ENCODE results near the gene C17orf50.

C17orf50 gene

DNA sequence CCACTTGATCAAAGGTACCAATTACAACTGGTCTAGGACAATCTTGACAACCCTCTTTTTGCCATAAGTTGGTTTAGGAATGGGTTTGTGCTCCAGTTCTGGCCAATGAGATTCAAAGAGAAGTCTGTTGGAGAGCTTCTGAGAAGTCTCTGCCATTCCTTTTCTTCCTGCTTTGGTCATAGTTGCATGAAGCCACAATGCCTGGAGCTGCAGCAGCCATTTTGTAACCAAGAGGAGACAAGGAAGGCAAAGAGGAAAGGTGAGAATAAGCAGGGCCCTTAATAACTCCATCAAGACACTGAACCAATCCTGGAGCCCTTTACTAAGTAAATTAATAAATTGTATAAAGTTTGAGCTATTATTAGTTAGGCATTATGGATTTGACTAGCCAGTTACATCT lies 3.4 kb upstream of the C17orf50 start:
- Histone ChIP-seq H3K27ac (no peak overlapping the region), H3K27me3 (ENCODE audit: insufficient read depth, low read depth, severe bottlenecking) (no peaks in the 10 kb centered on the region), H3K9me3 (ENCODE audit: severe bottlenecking) (no peaks in the 10 kb centered on the region), H3K36me3 (no peaks in the 10 kb centered on the region), H3K4me3 (ENCODE audit: low read depth, low read length) (no peak overlapping the region)
- DNase-seq: no peak
- TF ChIP-seq, protein P1, sequence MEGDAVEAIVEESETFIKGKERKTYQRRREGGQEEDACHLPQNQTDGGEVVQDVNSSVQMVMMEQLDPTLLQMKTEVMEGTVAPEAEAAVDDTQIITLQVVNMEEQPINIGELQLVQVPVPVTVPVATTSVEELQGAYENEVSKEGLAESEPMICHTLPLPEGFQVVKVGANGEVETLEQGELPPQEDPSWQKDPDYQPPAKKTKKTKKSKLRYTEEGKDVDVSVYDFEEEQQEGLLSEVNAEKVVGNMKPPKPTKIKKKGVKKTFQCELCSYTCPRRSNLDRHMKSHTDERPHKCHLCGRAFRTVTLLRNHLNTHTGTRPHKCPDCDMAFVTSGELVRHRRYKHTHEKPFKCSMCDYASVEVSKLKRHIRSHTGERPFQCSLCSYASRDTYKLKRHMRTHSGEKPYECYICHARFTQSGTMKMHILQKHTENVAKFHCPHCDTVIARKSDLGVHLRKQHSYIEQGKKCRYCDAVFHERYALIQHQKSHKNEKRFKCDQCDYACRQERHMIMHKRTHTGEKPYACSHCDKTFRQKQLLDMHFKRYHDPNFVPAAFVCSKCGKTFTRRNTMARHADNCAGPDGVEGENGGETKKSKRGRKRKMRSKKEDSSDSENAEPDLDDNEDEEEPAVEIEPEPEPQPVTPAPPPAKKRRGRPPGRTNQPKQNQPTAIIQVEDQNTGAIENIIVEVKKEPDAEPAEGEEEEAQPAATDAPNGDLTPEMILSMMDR (IDR thresholded peaks at IDR 0.05; ENCODE audit: low read depth, low read length): no peak

DNA sequence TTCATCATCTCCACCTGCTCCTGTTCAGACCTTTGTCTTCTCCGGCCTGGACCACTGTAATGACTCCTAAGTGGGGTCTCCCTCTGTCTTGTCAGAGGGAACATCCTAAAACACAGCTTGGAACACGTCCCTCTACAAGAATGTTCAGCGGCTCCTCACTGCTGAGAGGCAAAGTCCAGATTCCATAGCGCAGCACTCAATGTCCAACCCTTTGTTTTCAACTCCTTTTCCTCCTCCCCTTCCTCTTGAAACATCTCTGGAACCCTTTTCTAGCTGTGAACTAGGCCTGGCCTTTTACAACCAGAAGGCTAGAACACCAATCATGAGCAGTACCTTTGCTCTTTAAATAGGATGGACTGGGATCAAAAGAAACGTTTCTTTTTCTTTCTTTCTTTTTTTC lies 914 bp downstream of the C17orf50 start:
- no peak for DNase-seq
- H3K36me3 ChIP-seq: no peaks in the 10 kb centered on the region
- TF ChIP-seq, protein P1 (IDR thresholded peaks at IDR 0.05; ENCODE audit: low read depth, low read length): no peak
- H3K9me3 ChIP-seq (ENCODE audit: severe bottlenecking): no peaks in the 10 kb centered on the region
- H3K4me3 ChIP-seq (ENCODE audit: low read depth, low read length): no peak overlapping the region
- no peak overlapping the region for H3K27ac ChIP-seq
- H3K27me3 ChIP-seq (ENCODE audit: insufficient read depth, low read depth, severe bottlenecking): no peaks in the 10 kb centered on the region

DNA sequence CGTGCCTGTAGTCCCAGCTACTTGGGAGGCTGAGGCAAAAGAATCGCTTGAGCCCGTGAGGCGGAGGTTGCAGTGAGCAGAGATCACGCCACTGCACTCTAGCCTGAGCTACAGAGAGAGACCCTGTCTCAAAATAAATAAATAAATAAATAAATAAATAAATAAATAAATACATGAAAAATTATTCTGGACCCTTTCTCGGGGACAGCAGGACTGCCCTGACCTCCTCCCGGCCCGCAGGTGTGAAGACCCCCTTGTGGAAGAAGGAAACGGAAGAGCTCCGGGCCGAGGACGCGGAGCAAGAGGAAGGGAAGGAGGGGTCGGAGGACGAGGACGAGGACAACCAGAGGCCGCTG lies 3.1 kb downstream of the C17orf50 start:
- Histone ChIP-seq H3K4me3 (ENCODE audit: low read depth, low read length) (peak overlapping the region; percentile 77), H3K36me3 (no peaks in the 10 kb centered on the region), H3K27me3 (ENCODE audit: insufficient read depth, low read depth, severe bottlenecking) (no peaks in the 10 kb centered on the region), H3K27ac (no peak overlapping the region), H3K9me3 (ENCODE audit: severe bottlenecking) (no peaks in the 10 kb centered on the region)
- DNase-seq: no peak
- TF ChIP-seq, protein P1 (IDR thresholded peaks at IDR 0.05; ENCODE audit: low read depth, low read length): no peak

DNA sequence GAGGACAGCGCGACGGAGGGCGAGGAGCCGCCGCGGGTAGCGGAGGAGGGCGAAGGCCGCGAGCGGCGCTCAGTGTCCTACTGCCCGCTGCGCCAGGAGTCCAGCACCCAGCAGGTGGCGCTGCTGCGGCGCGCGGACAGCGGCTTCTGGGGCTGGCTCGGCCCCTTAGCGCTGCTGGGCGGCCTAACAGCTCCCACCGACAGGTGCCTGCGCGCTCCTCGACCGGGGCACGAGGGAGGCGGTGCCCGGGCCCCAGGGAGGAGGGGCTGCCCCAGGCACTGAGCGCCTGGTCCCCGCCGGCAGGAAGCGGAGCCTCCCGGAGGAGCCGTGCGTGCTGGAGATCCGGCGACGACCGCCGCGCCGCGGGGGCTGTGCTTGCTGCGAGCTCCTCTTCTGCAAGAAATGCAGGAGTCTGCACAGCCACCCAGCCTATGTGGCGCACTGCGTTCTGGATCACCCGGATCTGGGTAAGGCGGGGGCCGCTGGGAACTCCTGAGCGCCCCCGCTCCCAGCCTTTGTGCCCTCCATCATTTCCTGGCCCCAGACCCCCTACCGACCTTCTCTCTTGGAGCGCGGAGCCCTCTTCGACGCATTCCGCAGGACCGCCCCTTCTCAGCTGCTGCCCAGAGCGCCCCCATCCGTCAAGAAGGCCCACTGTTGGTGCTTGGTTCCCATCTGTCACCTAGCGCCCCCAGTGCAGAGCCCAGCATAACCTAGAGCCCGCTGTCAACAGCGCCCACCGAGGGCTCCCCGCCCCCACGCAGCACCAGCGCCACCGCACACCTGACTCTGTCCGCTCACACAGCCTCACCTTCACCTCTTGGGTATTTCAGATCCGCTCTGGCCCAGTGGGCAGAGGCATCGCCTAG lies 3.7 kb downstream of the C17orf50 start:
- no peaks in the 10 kb centered on the region for H3K36me3 ChIP-seq
- peak; percentile 92 for DNase-seq
- TF ChIP-seq, protein P1 (IDR thresholded peaks at IDR 0.05; ENCODE audit: low read depth, low read length): peak; percentile 99
- H3K9me3 ChIP-seq (ENCODE audit: severe bottlenecking): no peaks in the 10 kb centered on the region
- peak overlapping the region; percentile 63 for H3K27ac ChIP-seq
- H3K27me3 ChIP-seq (ENCODE audit: insufficient read depth, low read depth, severe bottlenecking): no peaks in the 10 kb centered on the region
- H3K4me3 ChIP-seq (ENCODE audit: low read depth, low read length): peak overlapping the region; percentile 77

DNA sequence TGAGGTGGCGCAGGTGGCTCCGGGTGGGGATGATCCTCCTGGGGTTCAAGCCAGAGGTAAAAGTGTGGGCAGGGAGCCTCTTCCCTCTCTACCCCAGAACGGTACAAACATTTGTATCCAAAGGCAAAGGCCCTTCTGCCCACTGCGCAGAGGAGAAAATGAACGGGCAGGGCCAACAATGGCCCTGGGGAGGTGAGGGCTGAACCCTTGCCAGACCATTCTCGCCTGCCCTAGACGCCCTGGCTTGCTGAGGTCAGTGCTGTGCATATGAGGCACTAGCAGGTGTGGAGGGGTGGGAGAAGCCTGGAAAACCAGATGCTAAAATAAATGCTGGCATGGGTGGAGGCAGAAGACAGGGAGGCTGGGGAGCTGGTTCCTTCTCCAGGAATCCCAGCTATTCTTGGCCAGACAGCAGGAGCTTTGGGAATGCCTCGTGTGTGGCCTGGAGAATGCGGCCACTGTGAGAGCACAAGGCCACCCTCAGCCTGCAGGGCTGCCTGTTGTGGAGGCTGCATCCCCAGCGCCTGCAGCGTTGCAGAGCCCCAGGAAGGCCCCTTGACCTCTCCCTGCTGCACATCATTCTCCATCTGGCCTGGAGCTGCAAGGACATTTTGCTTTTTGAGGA lies 4.5 kb downstream of the C17orf50 start:
- no peaks in the 10 kb centered on the region for H3K27me3 ChIP-seq (ENCODE audit: insufficient read depth, low read depth, severe bottlenecking)
- H3K4me3 ChIP-seq (ENCODE audit: low read depth, low read length): peak overlapping the region; percentile 77

More for the DNA sequence above, 4.5 kb downstream of the C17orf50 start:
- TF ChIP-seq, protein P1 (IDR thresholded peaks at IDR 0.05; ENCODE audit: low read depth, low read length): no peak
- no peak for DNase-seq
- H3K9me3 ChIP-seq (ENCODE audit: severe bottlenecking): no peaks in the 10 kb centered on the region
- no peaks in the 10 kb centered on the region for H3K36me3 ChIP-seq
- peak overlapping the region; percentile 63 for H3K27ac ChIP-seq
